AG04450 (cell line): Measurements from ENCODE around the gene EVA1A. TPM values are rescaled to one million over a fixed set of nuclear protein-coding genes. Genes with fewer than 3 reads are reported as not detected.

Experiments used
- CTCF ChIA-PET: fragments of 300-600, 350-600 bp; formaldehyde crosslinking; extraction: SDS; loops from one replicate; lab custom pipeline; 2022; ENCODE audit warnings: antibody characterized with exemption, inconsistent platforms; lab: Charles Lee
- POLR2A ChIA-PET: fragments of 350-600 bp; formaldehyde crosslinking; extraction: SDS; loops from one replicate; lab custom pipeline; 2021; ENCODE audit warnings: antibody characterized with exemption, inconsistent platforms; lab: Yijun Ruan, JAX
- DNase-seq: peaks from one replicate; pipeline ENCODE4 v3.0.0-alpha.2; 2011; ENCODE audit warnings: low read depth, low spot score
- H3K27ac ChIP-seq: one replicate; pipeline ENCODE4 v1.5.1; 2012; ENCODE audit warnings: low read depth, low read length, control low read depth
- H3K27me3 ChIP-seq: one replicate; pipeline ENCODE4 v1.6.0; 2012; ENCODE audit warnings: low read length; ENCODE audit not compliant: control insufficient read depth, insufficient read depth
- H3K4me3 ChIP-seq: 2 replicates; pipeline ENCODE4 v1.5.1; 2011; ENCODE audit warnings: mild to moderate bottlenecking, low read depth, low read length, control low read depth
- H3K9me3 ChIP-seq: 2 replicates; pipeline ENCODE4 v1.5.1; 2012; ENCODE audit warnings: low read length; ENCODE audit not compliant: control insufficient read depth, insufficient read depth
- polyA plus RNA-seq: library from polyadenylated mRNA; depleted of rRNA; stranded (reverse); fragments of >200 nt; gene quantifications from 2 replicates; pipeline ENCODE4 v1.2.3, GENCODE V29; 2011
- TF ChIP-seq, protein P1 (sequence below): IDR thresholded peaks from 2 replicates; pipeline ENCODE4 v1.5.1; 2011; ENCODE audit warnings: low read depth, low read length, control low read depth, inconsistent platforms

The EVA1A gene
- polyA plus RNA-seq, 1 experiment = 22.8 TPM

DNA sequence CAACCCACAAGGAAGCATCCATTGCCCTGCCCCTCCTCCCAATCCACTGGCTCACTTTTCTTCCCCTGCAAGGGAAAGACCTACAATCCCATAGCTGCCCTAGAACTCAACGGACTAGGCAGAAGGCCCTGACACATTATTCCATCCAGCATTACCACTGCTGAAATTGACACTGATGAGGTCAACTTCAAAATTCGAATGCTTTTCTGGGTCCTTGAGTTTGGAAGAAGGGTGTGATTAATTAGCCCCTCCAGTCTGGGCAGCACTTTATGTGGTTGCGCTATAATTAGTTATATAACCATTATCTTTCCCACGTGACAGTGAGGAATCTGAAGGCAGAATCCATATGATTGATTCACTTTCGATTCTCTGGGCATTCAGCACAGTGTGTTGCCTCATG, 55.7 kb downstream of the EVA1A start:
- TF ChIP-seq, protein P1, sequence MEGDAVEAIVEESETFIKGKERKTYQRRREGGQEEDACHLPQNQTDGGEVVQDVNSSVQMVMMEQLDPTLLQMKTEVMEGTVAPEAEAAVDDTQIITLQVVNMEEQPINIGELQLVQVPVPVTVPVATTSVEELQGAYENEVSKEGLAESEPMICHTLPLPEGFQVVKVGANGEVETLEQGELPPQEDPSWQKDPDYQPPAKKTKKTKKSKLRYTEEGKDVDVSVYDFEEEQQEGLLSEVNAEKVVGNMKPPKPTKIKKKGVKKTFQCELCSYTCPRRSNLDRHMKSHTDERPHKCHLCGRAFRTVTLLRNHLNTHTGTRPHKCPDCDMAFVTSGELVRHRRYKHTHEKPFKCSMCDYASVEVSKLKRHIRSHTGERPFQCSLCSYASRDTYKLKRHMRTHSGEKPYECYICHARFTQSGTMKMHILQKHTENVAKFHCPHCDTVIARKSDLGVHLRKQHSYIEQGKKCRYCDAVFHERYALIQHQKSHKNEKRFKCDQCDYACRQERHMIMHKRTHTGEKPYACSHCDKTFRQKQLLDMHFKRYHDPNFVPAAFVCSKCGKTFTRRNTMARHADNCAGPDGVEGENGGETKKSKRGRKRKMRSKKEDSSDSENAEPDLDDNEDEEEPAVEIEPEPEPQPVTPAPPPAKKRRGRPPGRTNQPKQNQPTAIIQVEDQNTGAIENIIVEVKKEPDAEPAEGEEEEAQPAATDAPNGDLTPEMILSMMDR = no peak
- H3K9me3 ChIP-seq = no peaks in the 10 kb centered on the region
- DNase-seq = no peak
- H3K4me3 ChIP-seq = no peak overlapping the region
- CTCF ChIA-PET = interaction anchor here (1.1 kb wide), 1 partner anchor 104 kb away, joined by 3 read pairs; no protein-coding TSS in a partner anchor
- POLR2A ChIA-PET = no interaction called here
- no peaks in the 10 kb centered on the region for H3K27me3 ChIP-seq
- H3K27ac ChIP-seq = no peak overlapping the region

DNA sequence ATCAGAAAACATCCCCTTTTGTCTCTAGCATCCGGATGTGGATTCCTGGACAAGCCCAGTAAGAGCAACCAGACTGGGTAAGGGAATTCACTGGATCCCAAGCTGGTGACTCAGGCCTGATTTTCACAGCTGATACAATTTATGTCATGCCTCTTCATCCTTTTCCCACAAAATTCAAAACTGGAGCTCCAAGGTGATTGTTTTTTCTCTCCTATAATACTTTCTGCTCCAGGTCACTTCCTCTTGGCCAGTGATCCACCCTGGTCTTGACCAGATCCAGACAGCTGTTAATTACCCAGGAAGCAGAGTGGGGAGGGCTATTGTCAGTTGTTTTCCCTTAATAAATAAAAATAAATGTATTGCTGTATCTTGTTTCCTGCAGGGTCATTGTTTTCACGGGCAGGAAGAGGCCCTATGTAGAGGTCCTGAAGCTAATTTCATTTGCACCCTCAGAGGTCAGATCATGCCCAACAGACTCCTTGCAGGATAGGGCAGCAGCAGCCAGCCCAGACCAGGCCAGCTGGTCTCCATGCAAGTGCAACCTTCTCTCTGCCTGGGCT, 57.6 kb downstream of the EVA1A start:
- Histone ChIP-seq H3K27ac (peak overlapping the region; percentile 47), H3K9me3 (no peaks in the 10 kb centered on the region), H3K27me3 (no peaks in the 10 kb centered on the region), H3K4me3 (no peak overlapping the region)
- TF ChIP-seq, protein P1 = no peak
- peak; percentile 45 for DNase-seq
- ChIA-PET POLR2A (no interaction called here), CTCF (interaction anchor here (0.6 to 2.6 kb wide), 6 partner anchors 9 to 439 kb away, joined by 3 to 19 read pairs (median 3); partner anchors contain the start of gene TACR1)

DNA sequence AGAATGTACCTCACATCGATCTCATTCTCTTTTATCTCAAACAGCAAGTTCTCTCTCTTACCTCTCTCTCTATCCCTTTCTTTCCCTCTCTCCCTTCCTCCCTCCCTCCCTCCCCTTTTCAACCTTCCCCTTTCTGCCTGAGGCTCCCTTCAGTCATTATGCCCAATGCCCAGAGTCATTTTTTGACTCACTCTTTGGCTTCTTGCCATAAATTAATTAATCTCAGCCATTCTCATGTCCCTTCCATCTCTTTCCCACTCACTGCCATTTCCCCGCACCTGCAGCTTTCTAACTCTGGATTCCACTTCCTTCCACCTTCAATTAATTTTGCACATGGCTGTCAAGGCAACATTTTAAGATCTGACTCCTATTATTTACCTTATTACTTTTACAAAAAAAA, 60.1 kb downstream of the EVA1A start:
- no peak for DNase-seq
- CTCF ChIA-PET = interaction anchor here (1.3 kb wide), 1 partner anchor 108 kb away, joined by 4 read pairs; no protein-coding TSS in a partner anchor
- TF ChIP-seq, protein P1 = no peak
- no peaks in the 10 kb centered on the region for H3K27me3 ChIP-seq
- H3K9me3 ChIP-seq = no peaks in the 10 kb centered on the region
- H3K27ac ChIP-seq = no peak overlapping the region
- no peak overlapping the region for H3K4me3 ChIP-seq
- POLR2A ChIA-PET = no interaction called here

DNA sequence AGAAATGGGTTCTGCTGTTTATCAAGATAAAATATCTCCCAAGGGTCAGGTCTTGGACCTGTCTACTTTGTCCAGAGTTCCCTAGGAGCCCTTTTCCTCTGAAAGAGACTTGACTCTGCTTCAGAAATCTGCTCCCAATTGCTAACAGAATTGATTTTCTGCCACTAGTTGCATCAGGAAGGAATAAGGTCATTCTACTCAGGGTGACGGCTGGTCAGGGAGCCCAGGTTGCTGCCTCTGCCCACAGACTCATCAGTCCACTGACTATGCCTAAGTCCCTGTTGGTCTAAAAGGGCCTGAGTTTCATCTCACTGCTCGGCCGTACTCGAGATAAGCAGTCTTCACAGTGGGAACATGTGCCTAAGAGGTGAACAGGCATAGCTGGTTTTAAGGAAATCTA, 61.2 kb downstream of the EVA1A start:
- ChIA-PET POLR2A (no interaction called here), CTCF (interaction anchor here (1.3 kb wide), 1 partner anchor 109 kb away, joined by 4 read pairs; no protein-coding TSS in a partner anchor)
- H3K27ac ChIP-seq = no peak overlapping the region
- TF ChIP-seq, protein P1 = no peak
- no peak for DNase-seq
- H3K27me3 ChIP-seq = no peaks in the 10 kb centered on the region
- H3K4me3 ChIP-seq = no peak overlapping the region
- H3K9me3 ChIP-seq = no peaks in the 10 kb centered on the region

DNA sequence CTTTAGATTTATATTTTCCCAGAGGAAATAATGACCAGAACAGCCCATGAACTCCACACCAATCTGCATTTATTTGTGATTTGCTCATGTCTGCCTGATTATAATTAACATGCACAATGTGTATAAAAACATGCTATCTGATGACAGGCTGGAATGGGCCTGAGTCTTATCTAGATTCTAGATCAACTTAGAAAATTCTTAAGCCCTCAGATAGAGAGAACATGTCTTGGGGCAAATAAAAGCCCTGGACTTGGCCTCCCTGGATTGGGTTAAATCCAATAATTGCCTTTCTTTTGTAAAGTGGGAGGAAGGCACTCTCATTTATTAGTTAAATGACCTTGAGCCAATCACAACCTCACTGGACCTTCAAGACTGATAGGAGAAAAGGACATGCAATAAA, 61.8 kb downstream of the EVA1A start:
- ChIA-PET CTCF (interaction anchor here (1.8 kb wide), 1 partner anchor 110 kb away, joined by 5 read pairs; no protein-coding TSS in a partner anchor), POLR2A (no interaction called here)
- H3K27me3 ChIP-seq = no peaks in the 10 kb centered on the region
- DNase-seq = no peak
- TF ChIP-seq, protein P1 = no peak
- H3K9me3 ChIP-seq = no peaks in the 10 kb centered on the region
- H3K27ac ChIP-seq = no peak overlapping the region
- no peak overlapping the region for H3K4me3 ChIP-seq
